Endothelial cell of umbilical vein (primary cell): ENCODE results near the gene PPOX.

Experiments used
- EZH2 ChIP-seq: IDR thresholded peaks from 2 replicates; pipeline ENCODE4 v1.6.1; 2012; ENCODE audit warnings: borderline replicate concordance, low read depth, mild to moderate bottlenecking, moderate library complexity, low read length, inconsistent platforms; ENCODE audit not compliant: severe bottlenecking
- FOS ChIP-seq: IDR thresholded peaks from 2 replicates; pipeline ENCODE4 v1.6.1; 2011; ENCODE audit warnings: mild to moderate bottlenecking, low read length, moderate library complexity, borderline replicate concordance; ENCODE audit not compliant: insufficient read depth
- JUN ChIP-seq: IDR thresholded peaks from 2 replicates; pipeline ENCODE4 v1.6.1; 2011; ENCODE audit warnings: borderline replicate concordance, low read depth; ENCODE audit not compliant: insufficient read length, insufficient read depth
- MAX ChIP-seq: IDR thresholded peaks from 2 replicates; pipeline ENCODE4 v1.6.1; 2011; ENCODE audit not compliant: insufficient read depth, insufficient read length
- POLR2A ChIP-seq: IDR thresholded peaks from 2 replicates; pipeline ENCODE4 v1.6.1; 2012; ENCODE audit warnings: low read depth, mild to moderate bottlenecking, control low read depth, low read length
- POLR2AphosphoS5 ChIP-seq: IDR thresholded peaks from 2 replicates; pipeline ENCODE4 v1.6.1; 2012; ENCODE audit warnings: low read depth, mild to moderate bottlenecking, control low read depth, low read length, moderate library complexity; ENCODE audit not compliant: insufficient read depth
- TF ChIP-seq, protein P1 (sequence below), 2 donors: IDR thresholded peaks; 1 replicate in 1 of 2; 2 replicates in 1 of 2; pipeline ENCODE4 v1.5.1; 2011; ENCODE audit warnings: low read length in 2 of 2, mild to moderate bottlenecking in 2 of 2, moderate library complexity in 2 of 2, control low read depth in 1 of 2, inconsistent platforms in 1 of 2, low read depth in 1 of 2; ENCODE audit not compliant: insufficient read depth in 1 of 2; ENCODE audit errors: extremely low read depth in 1 of 2

DNA sequence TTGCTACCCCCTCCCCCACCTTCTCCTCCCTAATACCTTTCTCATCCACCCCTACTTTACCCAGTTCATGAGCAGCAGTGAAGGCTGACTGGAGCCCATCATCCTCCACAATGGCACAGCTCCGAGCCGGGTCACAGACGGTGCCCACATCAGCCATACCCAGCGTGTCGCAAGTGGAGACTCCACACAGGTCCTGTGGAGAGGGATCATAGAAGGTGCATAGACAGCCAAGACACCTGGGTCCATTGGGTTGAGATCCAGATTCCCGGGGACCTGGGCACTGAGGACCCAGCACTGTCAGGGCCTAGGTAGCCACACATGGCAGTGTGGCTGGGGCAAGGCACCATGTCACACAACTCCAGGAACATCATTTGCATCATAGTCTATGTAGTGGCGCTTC is 29.9 kb downstream of the PPOX start:
- TF ChIP-seq, protein P1, sequence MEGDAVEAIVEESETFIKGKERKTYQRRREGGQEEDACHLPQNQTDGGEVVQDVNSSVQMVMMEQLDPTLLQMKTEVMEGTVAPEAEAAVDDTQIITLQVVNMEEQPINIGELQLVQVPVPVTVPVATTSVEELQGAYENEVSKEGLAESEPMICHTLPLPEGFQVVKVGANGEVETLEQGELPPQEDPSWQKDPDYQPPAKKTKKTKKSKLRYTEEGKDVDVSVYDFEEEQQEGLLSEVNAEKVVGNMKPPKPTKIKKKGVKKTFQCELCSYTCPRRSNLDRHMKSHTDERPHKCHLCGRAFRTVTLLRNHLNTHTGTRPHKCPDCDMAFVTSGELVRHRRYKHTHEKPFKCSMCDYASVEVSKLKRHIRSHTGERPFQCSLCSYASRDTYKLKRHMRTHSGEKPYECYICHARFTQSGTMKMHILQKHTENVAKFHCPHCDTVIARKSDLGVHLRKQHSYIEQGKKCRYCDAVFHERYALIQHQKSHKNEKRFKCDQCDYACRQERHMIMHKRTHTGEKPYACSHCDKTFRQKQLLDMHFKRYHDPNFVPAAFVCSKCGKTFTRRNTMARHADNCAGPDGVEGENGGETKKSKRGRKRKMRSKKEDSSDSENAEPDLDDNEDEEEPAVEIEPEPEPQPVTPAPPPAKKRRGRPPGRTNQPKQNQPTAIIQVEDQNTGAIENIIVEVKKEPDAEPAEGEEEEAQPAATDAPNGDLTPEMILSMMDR (IDR thresholded peaks at IDR 0.05; ENCODE audit: extremely low read depth in 1 of 2, insufficient read depth in 1 of 2, low read depth in 1 of 2, low read length in 2 of 2), result no peak
- TF ChIP-seq POLR2A (no peak), MAX (no peak), POLR2AphosphoS5 (no peak), EZH2 (no peak), FOS (no peak), JUN (no peak)
